BE2C (cell line): ENCODE measurements around the gene EIF3F.

Experiments
- DNase-seq: peaks from one replicate; pipeline ENCODE4 v3.0.0-alpha.2; 2020
- H3K27me3 ChIP-seq: fragments of 250-450 bp; sonication (Bioruptor Pico); 2 replicates; pipeline ENCODE4 v1.5.1; 2020; ENCODE audit warnings: mild to moderate bottlenecking
- H3K36me3 ChIP-seq: fragments of 250-450 bp; sonication (Bioruptor Pico); 2 replicates; pipeline ENCODE4 v1.5.1; 2020; ENCODE audit warnings: mild to moderate bottlenecking
- H3K4me1 ChIP-seq: fragments of 250-450 bp; sonication (Bioruptor Pico); 2 replicates; pipeline ENCODE4 v1.5.1; 2020
- H3K4me3 ChIP-seq: 2 replicates; pipeline ENCODE4 v1.5.1; 2011; ENCODE audit warnings: low read depth, low read length
- H3K9me3 ChIP-seq: fragments of 250-450 bp; sonication (Bioruptor Pico); 2 replicates; pipeline ENCODE4 v1.5.1; 2020
- CTCF ChIP-seq: IDR thresholded peaks from 2 replicates; pipeline ENCODE4 v1.5.1; 2012; ENCODE audit warnings: mild to moderate bottlenecking, low read depth, low read length

Gene EIF3F

GRCh38 chr11:8040261-8040920 is 53.3 kb downstream of the EIF3F start:
- TF ChIP-seq CTCF = no peak
- H3K27me3 ChIP-seq = no peaks in the 10 kb centered on the region
- no peak for DNase-seq

GRCh38 chr11:8040921-8041285 is 53.8 kb downstream of the EIF3F start:
- TF ChIP-seq CTCF = no peak
- Histone ChIP-seq H3K4me1 (peaks cover 6% of the 10 kb centered on the region; the same call in 1 of the 2 replicates), H3K27me3 (no peaks in the 10 kb centered on the region), H3K4me3 (no peak overlapping the region), H3K9me3 (no peaks in the 10 kb centered on the region), H3K36me3 (no peaks in the 10 kb centered on the region)
- DNase-seq = no peak

More at GRCh38 chr11:8040261-8040920, 53.3 kb downstream of the EIF3F start:
- no peaks in the 10 kb centered on the region for H3K36me3 ChIP-seq
- no peaks in the 10 kb centered on the region for H3K9me3 ChIP-seq
- H3K4me1 ChIP-seq = peaks cover 11% of the 10 kb centered on the region
- H3K4me3 ChIP-seq = no peak overlapping the region

- Histone ChIP-seq H3K4me1 (no peaks in the 10 kb centered on the region), H3K4me3 (no peak overlapping the region), H3K36me3 (no peaks in the 10 kb centered on the region), H3K9me3 (no peaks in the 10 kb centered on the region), H3K27me3 (no peaks in the 10 kb centered on the region)
- no peak for DNase-seq
- no peak for TF ChIP-seq CTCF
Observed at GRCh38 chr11:8041576-8041975, 54.4 kb downstream of the EIF3F start.

- Histone ChIP-seq H3K4me3 (no peak overlapping the region), H3K9me3 (no peaks in the 10 kb centered on the region), H3K36me3 (no peaks in the 10 kb centered on the region), H3K27me3 (no peaks in the 10 kb centered on the region), H3K4me1 (no peaks in the 10 kb centered on the region)
- no peak for TF ChIP-seq CTCF
- no peak for DNase-seq
Observed at GRCh38 chr11:8043756-8044155, 56.6 kb downstream of the EIF3F start.

GRCh38 chr11:8045839-8046238 is 58.7 kb downstream of the EIF3F start:
- no peaks in the 10 kb centered on the region for H3K27me3 ChIP-seq
- H3K4me1 ChIP-seq = no peaks in the 10 kb centered on the region
- H3K36me3 ChIP-seq = no peaks in the 10 kb centered on the region
- DNase-seq = no peak
- TF ChIP-seq CTCF = no peak
- no peak overlapping the region for H3K4me3 ChIP-seq
- no peaks in the 10 kb centered on the region for H3K9me3 ChIP-seq

DNA sequence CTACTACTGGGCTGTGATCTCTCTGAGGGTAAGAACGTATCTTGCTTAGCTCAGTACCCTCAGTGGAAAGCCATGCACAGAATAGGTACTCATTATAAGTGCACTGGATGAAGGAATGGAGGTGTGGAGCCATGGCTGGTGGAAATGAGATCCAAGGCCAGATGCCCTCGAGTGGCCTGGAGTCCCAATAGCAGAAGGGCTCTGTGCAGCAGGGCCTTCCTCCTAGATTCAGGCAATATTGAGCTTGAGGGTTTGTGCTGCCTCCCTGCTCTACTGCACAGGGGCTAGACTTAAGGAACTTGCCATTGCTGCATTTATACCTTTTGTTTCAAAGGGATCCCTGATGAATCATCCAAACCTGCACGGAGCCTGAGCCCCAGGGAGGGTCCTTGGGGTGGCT is 60.2 kb downstream of the EIF3F start:
- Histone ChIP-seq H3K4me3 (no peak overlapping the region), H3K9me3 (no peaks in the 10 kb centered on the region), H3K4me1 (no peaks in the 10 kb centered on the region), H3K27me3 (no peaks in the 10 kb centered on the region), H3K36me3 (no peaks in the 10 kb centered on the region)
- TF ChIP-seq CTCF = no peak
- DNase-seq = no peak
